IPS-18c (cell line): ENCODE data around the gene TEAD1.

Experiments
- H3K4me3 ChIP-seq: 2 replicates; pipeline ENCODE4 v1.7.0; 2013; ENCODE audit warnings: low read depth, mild to moderate bottlenecking, low read length, moderate library complexity; ENCODE audit not compliant: insufficient read depth
- H3K9me3 ChIP-seq: one replicate; pipeline ENCODE4 v1.6.1; 2013; ENCODE audit warnings: mild to moderate bottlenecking, low read length, moderate library complexity; ENCODE audit not compliant: control insufficient read depth, insufficient read depth

Gene TEAD1

GRCh38 chr11:12990162-12990480 is 315.9 kb downstream of the TEAD1 start:
- H3K4me3 ChIP-seq: no peak overlapping the region
- H3K9me3 ChIP-seq: no peaks in the 10 kb centered on the region

- H3K4me3 ChIP-seq: no peak overlapping the region
- H3K9me3 ChIP-seq: no peaks in the 10 kb centered on the region
Measured at GRCh38 chr11:12991426-12991825, 317.2 kb downstream of the TEAD1 start.

- H3K9me3 ChIP-seq: no peaks in the 10 kb centered on the region
- no peak overlapping the region for H3K4me3 ChIP-seq
Measured at GRCh38 chr11:12993626-12994025, 319.4 kb downstream of the TEAD1 start.
